Transverse colon (tissue), 3 donors: ENCODE results near the gene PPP1R12B.

Source experiments
- CTCF ChIP-seq, 5 experiments: fragments of 200-600 bp in 3 of 5; fragments of 450-650 bp in 2 of 5; sonication (generic) in 3 of 5; IDR thresholded peaks; 1 replicate in 2 of 5; 2 replicates in 3 of 5; pipeline ENCODE4 v1.5.1; 2016 to 2017; ENCODE audit warnings: antibody characterized with exemption in 5 of 5, inconsistent platforms in 3 of 5, mild to moderate bottlenecking in 2 of 5, moderate library complexity in 1 of 5
- POLR2A ChIP-seq: fragments of 450-650 bp; IDR thresholded peaks from one replicate; pipeline ENCODE4 v1.6.1; 2016; ENCODE audit warnings: antibody characterized with exemption, mild to moderate bottlenecking, moderate library complexity

GRCh38 chr1:202317941-202318925, 30.3 kb upstream of the PPP1R12B start:
- TF ChIP-seq CTCF (IDR thresholded peaks at IDR 0.05) = no peak
- no peak for TF ChIP-seq POLR2A
